WTC11 (cell line): ENCODE results near the gene CEP135. TPM values are rescaled to one million over a fixed set of nuclear protein-coding genes. Genes with fewer than 3 reads are reported as not detected.

Experiments
- ATAC-seq: fragments of 200-7000 bp; cut with Tn5 transposase; 2 replicates; pipeline ENCODE4 v1.10.0; 2021; ENCODE audit warnings: mild to moderate bottlenecking, moderate library complexity
- CTCF ChIA-PET: fragments of 300-600 bp; sonication (Branson Sonifier 250); formaldehyde crosslinking; loops from one replicate; lab custom pipeline; 2021; ENCODE audit warnings: antibody characterized with exemption; lab: Charles Lee
- POLR2A ChIA-PET: fragments of 350-600 bp; sonication (Branson Sonifier 250); formaldehyde crosslinking; loops from one replicate; lab custom pipeline; 2021; ENCODE audit warnings: antibody characterized with exemption; lab: Charles Lee
- DNase-seq: peaks from one replicate; pipeline ENCODE4 v3.0.0; 2021; ENCODE audit warnings: low spot score
- H3K27ac Mint-ChIP-seq: 2 replicates; pipeline ENCODE4 v1.8.0; 2021; ENCODE audit warnings: mixed read lengths
- H3K27me3 Mint-ChIP-seq: 2 replicates; pipeline ENCODE4 v1.8.0; 2021; ENCODE audit warnings: low read depth, mild to moderate bottlenecking, moderate library complexity, mixed read lengths
- H3K36me3 Mint-ChIP-seq: 2 replicates; pipeline ENCODE4 v1.8.0; 2021; ENCODE audit warnings: mixed read lengths
- H3K4me1 Mint-ChIP-seq: 2 replicates; pipeline ENCODE4 v1.8.0; 2022; ENCODE audit warnings: mixed read lengths
- H3K4me3 Mint-ChIP-seq: 2 replicates; pipeline ENCODE4 v1.8.0; 2021; ENCODE audit warnings: mild to moderate bottlenecking, moderate library complexity, mixed read lengths
- H3K9me3 Mint-ChIP-seq: 2 replicates; pipeline ENCODE4 v1.8.0; 2021; ENCODE audit warnings: mixed read lengths
- ATF1 ChIP-seq: sonication (generic); formaldehyde crosslinking; IDR thresholded peaks from 2 replicates; pipeline ENCODE4 v1.8.1; 2023; ENCODE audit warnings: mild to moderate bottlenecking, moderate library complexity, missing genetic modification reagents
- CREM ChIP-seq: sonication (generic); formaldehyde crosslinking; IDR thresholded peaks from 2 replicates; pipeline ENCODE4 v1.8.1; 2022; ENCODE audit warnings: mild to moderate bottlenecking, missing genetic modification reagents, moderate library complexity
- FOXJ3 ChIP-seq: sonication (generic); formaldehyde crosslinking; IDR thresholded peaks from 2 replicates; pipeline ENCODE4 v1.9.0; 2021; ENCODE audit warnings: missing genetic modification reagents, mild to moderate bottlenecking, borderline replicate concordance
- GABPB1 ChIP-seq: sonication (generic); formaldehyde crosslinking; IDR thresholded peaks from 2 replicates; pipeline ENCODE4 v1.8.1; 2023; ENCODE audit warnings: mild to moderate bottlenecking, missing genetic modification reagents
- GRHL2 ChIP-seq: fragments of 250-450 bp; sonication (Bioruptor Pico); IDR thresholded peaks from 2 replicates; pipeline ENCODE4 v1.8.0; 2022; ENCODE audit warnings: mild to moderate bottlenecking, moderate library complexity; ENCODE audit not compliant: insufficient replicate concordance, severe bottlenecking
- GTF2I ChIP-seq: fragments of 250-450 bp; sonication (Bioruptor Pico); conservative IDR thresholded peaks from 2 replicates; pipeline ENCODE4 v1.4.0; 2021; ENCODE audit warnings: mild to moderate bottlenecking
- IRF2 ChIP-seq: sonication (generic); formaldehyde crosslinking; IDR thresholded peaks from 2 replicates; pipeline ENCODE4 v1.8.0; 2022; ENCODE audit warnings: low read depth, missing genetic modification reagents, borderline replicate concordance
- MYBL2 ChIP-seq: sonication (generic); formaldehyde crosslinking; IDR thresholded peaks from 2 replicates; pipeline ENCODE4 v1.8.1; 2023; ENCODE audit warnings: mild to moderate bottlenecking, moderate library complexity, missing genetic modification reagents
- NFE2L1 ChIP-seq: sonication (generic); formaldehyde crosslinking; IDR thresholded peaks from 2 replicates; pipeline ENCODE4 v1.8.1; 2023; ENCODE audit warnings: missing genetic modification reagents
- NR1H2 ChIP-seq: sonication (generic); formaldehyde crosslinking; IDR thresholded peaks from 2 replicates; pipeline ENCODE4 v1.9.0; 2021; ENCODE audit warnings: mild to moderate bottlenecking, moderate library complexity, missing genetic modification reagents
- OVOL2 ChIP-seq: fragments of 250-450 bp; sonication (Bioruptor Pico); IDR thresholded peaks from 2 replicates; pipeline ENCODE4 v1.9.0; 2021; ENCODE audit warnings: mild to moderate bottlenecking, borderline replicate concordance
- PRRX2 ChIP-seq: fragments of 250-450 bp; sonication (Bioruptor Pico); IDR thresholded peaks from 2 replicates; pipeline ENCODE4 v1.8.0; 2021; ENCODE audit warnings: mild to moderate bottlenecking
- SMAD3 ChIP-seq: sonication (generic); formaldehyde crosslinking; IDR thresholded peaks from 2 replicates; pipeline ENCODE4 v1.8.0; 2022; ENCODE audit warnings: missing genetic modification reagents, mild to moderate bottlenecking, borderline replicate concordance
- SMAD4 ChIP-seq: sonication (generic); formaldehyde crosslinking; IDR thresholded peaks from 2 replicates; pipeline ENCODE4 v1.8.0; 2022; ENCODE audit warnings: mild to moderate bottlenecking, missing genetic modification reagents
- TEAD4 ChIP-seq: sonication (generic); formaldehyde crosslinking; IDR thresholded peaks from 2 replicates; pipeline ENCODE4 v1.8.0; 2022; ENCODE audit warnings: mild to moderate bottlenecking, missing genetic modification reagents
- ZNF263 ChIP-seq: sonication (generic); formaldehyde crosslinking; IDR thresholded peaks from 2 replicates; pipeline ENCODE4 v1.8.1; 2022; ENCODE audit warnings: low read depth, mild to moderate bottlenecking, moderate library complexity, missing genetic modification reagents
- ZNF416 ChIP-seq: fragments of 250-450 bp; sonication (Bioruptor Pico); IDR thresholded peaks from 2 replicates; pipeline ENCODE4 v1.9.0; 2021; ENCODE audit warnings: mild to moderate bottlenecking, inconsistent platforms
- ZNF423 ChIP-seq: fragments of 250-450 bp; sonication (Bioruptor Pico); IDR thresholded peaks from 2 replicates; pipeline ENCODE4 v2.1.2; 2022; ENCODE audit warnings: mild to moderate bottlenecking, moderate library complexity
- ZNF671 ChIP-seq: fragments of 250-450 bp; sonication (Bioruptor Pico); IDR thresholded peaks from 2 replicates; pipeline ENCODE4 v1.8.0; 2021; ENCODE audit warnings: mild to moderate bottlenecking
- total RNA-seq: library from RNA; stranded (reverse); gene quantifications from 3 replicates; pipeline ENCODE4 v1.2.3, GENCODE V29; 2021
- TF ChIP-seq, protein P1 (sequence below): sonication (generic); formaldehyde crosslinking; IDR thresholded peaks from 2 replicates; pipeline ENCODE4 v1.8.1; 2022; ENCODE audit warnings: low read depth, missing genetic modification reagents, borderline replicate concordance
- TF ChIP-seq, protein P2 (sequence below): sonication (generic); formaldehyde crosslinking; IDR thresholded peaks from 2 replicates; pipeline ENCODE4 v1.8.1; 2023; ENCODE audit warnings: mild to moderate bottlenecking, moderate library complexity, missing genetic modification reagents
- TF ChIP-seq, protein P3 (sequence below): sonication (generic); formaldehyde crosslinking; IDR thresholded peaks from 2 replicates; pipeline ENCODE4 v1.8.0; 2023; ENCODE audit warnings: missing genetic modification reagents
- TF ChIP-seq, protein P4 (sequence below): sonication (generic); formaldehyde crosslinking; IDR thresholded peaks from 2 replicates; pipeline ENCODE4 v1.8.0; 2022; ENCODE audit warnings: missing genetic modification reagents
- TF ChIP-seq, protein P5 (sequence below): sonication (generic); formaldehyde crosslinking; IDR thresholded peaks from 2 replicates; pipeline ENCODE4 v1.8.1; 2023; ENCODE audit warnings: mild to moderate bottlenecking, missing genetic modification reagents, moderate library complexity
- TF ChIP-seq, protein P6 (sequence below): fragments of 250-450 bp; sonication (Bioruptor Pico); IDR thresholded peaks from 2 replicates; pipeline ENCODE4 v1.9.0; 2021; ENCODE audit warnings: moderate library complexity, mild to moderate bottlenecking, inconsistent platforms, borderline replicate concordance

CEP135 gene
- total RNA-seq, 1 experiment from 2014 or later: 13.6 TPM

DNA sequence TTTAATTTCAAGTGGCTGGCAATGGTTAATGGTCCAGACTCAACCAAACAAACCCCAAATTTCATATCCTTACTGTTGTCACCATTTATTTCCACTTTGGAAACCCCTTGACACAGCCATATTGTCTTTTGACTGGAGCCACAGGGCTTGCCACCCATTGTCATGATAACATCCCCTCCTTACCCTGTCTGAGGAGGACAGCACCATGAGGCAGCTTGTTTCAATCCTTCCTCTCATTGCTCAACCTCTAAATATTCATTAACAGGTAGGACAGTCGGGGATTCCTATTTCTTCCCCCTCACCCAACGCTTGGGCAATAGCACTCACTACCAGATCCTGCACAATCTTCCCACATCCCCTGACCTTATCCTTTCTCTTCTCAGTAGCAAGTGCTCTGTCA lies 92.1 kb downstream of the CEP135 start:
- Mint-ChIP-seq H3K9me3 (peaks cover 5% of the 10 kb centered on the region; the same call in 1 of the 2 replicates), H3K27ac (no peak overlapping the region), H3K4me3 (no peak overlapping the region), H3K27me3 (no peaks in the 10 kb centered on the region), H3K36me3 (no peaks in the 10 kb centered on the region), H3K4me1 (peaks cover 11% of the 10 kb centered on the region)
- ATAC-seq: peak; percentile 76
- TF ChIP-seq NR1H2 (CRISPR knock-in tag): no peak
- TF ChIP-seq ZNF416: no peak
- POLR2A ChIA-PET: no interaction called here
- CTCF ChIA-PET: interaction anchor here (0.8 kb wide), 1 partner anchor 93 kb away, joined by 3 read pairs; no protein-coding TSS in a partner anchor
- no peak for DNase-seq

DNA sequence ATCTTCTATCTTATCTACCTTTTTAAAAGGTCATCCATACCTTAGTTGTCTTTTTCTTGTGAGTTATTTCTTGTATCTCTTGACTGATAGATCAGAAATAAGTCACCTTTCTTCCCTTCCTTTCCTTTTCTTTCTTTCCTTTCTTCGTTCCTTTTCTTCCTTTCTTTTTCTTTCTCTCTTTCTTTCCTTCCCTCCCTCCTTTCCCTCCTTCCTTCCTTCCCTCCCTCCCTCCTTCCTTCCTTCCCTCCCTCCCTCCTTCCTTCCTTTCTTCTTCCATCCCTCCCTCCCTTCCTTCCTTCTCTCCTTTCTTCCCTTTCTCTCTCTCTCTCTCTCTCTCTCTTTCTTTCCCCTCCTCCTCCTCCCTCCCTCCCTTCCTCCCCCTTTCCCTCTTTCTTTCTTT lies 93.5 kb downstream of the CEP135 start:
- TF ChIP-seq, protein P1, sequence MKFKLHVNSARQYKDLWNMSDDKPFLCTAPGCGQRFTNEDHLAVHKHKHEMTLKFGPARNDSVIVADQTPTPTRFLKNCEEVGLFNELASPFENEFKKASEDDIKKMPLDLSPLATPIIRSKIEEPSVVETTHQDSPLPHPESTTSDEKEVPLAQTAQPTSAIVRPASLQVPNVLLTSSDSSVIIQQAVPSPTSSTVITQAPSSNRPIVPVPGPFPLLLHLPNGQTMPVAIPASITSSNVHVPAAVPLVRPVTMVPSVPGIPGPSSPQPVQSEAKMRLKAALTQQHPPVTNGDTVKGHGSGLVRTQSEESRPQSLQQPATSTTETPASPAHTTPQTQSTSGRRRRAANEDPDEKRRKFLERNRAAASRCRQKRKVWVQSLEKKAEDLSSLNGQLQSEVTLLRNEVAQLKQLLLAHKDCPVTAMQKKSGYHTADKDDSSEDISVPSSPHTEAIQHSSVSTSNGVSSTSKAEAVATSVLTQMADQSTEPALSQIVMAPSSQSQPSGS (CRISPR knock-in tag): no peak
- TF ChIP-seq FOXJ3 (no peak), GABPB1 (CRISPR knock-in tag) (no peak), CREM (CRISPR knock-in tag) (no peak), TEAD4 (no peak), PRRX2 (CRISPR knock-in tag) (no peak), MYBL2 (no peak), SMAD4 (CRISPR knock-in tag) (no peak), ZNF671 (CRISPR knock-in tag) (no peak), GTF2I (CRISPR knock-in tag) (no peak), ZNF263 (CRISPR knock-in tag) (no peak)
- TF ChIP-seq, protein P2, sequence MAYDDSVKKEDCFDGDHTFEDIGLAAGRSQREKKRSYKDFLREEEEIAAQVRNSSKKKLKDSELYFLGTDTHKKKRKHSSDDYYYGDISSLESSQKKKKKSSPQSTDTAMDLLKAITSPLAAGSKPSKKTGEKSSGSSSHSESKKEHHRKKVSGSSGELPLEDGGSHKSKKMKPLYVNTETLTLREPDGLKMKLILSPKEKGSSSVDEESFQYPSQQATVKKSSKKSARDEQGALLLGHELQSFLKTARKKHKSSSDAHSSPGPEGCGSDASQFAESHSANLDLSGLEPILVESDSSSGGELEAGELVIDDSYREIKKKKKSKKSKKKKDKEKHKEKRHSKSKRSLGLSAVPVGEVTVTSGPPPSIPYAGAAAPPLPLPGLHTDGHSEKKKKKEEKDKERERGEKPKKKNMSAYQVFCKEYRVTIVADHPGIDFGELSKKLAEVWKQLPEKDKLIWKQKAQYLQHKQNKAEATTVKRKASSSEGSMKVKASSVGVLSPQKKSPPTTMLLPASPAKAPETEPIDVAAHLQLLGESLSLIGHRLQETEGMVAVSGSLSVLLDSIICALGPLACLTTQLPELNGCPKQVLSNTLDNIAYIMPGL (CRISPR knock-in tag): no peak
- TF ChIP-seq, protein P3, sequence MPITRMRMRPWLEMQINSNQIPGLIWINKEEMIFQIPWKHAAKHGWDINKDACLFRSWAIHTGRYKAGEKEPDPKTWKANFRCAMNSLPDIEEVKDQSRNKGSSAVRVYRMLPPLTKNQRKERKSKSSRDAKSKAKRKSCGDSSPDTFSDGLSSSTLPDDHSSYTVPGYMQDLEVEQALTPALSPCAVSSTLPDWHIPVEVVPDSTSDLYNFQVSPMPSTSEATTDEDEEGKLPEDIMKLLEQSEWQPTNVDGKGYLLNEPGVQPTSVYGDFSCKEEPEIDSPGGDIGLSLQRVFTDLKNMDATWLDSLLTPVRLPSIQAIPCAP (CRISPR knock-in tag): no peak
- TF ChIP-seq, protein P4, sequence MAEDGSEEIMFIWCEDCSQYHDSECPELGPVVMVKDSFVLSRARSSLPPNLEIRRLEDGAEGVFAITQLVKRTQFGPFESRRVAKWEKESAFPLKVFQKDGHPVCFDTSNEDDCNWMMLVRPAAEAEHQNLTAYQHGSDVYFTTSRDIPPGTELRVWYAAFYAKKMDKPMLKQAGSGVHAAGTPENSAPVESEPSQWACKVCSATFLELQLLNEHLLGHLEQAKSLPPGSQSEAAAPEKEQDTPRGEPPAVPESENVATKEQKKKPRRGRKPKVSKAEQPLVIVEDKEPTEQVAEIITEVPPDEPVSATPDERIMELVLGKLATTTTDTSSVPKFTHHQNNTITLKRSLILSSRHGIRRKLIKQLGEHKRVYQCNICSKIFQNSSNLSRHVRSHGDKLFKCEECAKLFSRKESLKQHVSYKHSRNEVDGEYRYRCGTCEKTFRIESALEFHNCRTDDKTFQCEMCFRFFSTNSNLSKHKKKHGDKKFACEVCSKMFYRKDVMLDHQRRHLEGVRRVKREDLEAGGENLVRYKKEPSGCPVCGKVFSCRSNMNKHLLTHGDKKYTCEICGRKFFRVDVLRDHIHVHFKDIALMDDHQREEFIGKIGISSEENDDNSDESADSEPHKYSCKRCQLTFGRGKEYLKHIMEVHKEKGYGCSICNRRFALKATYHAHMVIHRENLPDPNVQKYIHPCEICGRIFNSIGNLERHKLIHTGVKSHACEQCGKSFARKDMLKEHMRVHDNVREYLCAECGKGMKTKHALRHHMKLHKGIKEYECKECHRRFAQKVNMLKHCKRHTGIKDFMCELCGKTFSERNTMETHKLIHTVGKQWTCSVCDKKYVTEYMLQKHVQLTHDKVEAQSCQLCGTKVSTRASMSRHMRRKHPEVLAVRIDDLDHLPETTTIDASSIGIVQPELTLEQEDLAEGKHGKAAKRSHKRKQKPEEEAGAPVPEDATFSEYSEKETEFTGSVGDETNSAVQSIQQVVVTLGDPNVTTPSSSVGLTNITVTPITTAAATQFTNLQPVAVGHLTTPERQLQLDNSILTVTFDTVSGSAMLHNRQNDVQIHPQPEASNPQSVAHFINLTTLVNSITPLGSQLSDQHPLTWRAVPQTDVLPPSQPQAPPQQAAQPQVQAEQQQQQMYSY: no peak
- TF ChIP-seq, all 79 proteins: peak for 0
- no peak overlapping the region for H3K27ac Mint-ChIP-seq
- H3K4me1 Mint-ChIP-seq: peaks cover 11% of the 10 kb centered on the region
- no peaks in the 10 kb centered on the region for H3K9me3 Mint-ChIP-seq
- ChIA-PET POLR2A (no interaction called here), CTCF (no interaction called here)
- no peaks in the 10 kb centered on the region for H3K36me3 Mint-ChIP-seq
- H3K27me3 Mint-ChIP-seq: peaks cover under 1% of the 10 kb centered on the region; the same call in 1 of the 2 replicates
- no peak for DNase-seq
- H3K4me3 Mint-ChIP-seq: no peak overlapping the region
- ATAC-seq: no peak

DNA sequence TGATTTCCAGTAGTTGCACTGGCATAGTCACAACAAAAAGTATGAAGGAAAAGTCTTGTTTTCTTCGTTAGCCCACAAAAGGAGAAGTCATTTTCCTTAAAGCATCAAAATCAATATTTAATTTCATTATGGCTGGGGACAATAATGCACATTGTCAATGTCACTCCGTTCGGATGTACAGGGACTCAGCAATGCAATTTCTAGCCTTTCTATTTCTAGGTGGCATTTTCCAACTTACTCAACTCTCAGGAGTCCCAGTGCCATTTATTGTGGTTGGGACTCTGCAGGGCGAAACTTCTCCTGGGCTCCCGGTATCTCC lies 99.6 kb downstream of the CEP135 start:
- H3K4me1 Mint-ChIP-seq: peaks cover 29% of the 10 kb centered on the region
- POLR2A ChIA-PET: no interaction called here
- TF ChIP-seq ZNF423 (CRISPR knock-in tag) (no peak), IRF2 (no peak), NFE2L1 (no peak), ZNF416 (no peak), GABPB1 (CRISPR knock-in tag) (no peak), GRHL2 (CRISPR knock-in tag) (no peak), ATF1 (CRISPR knock-in tag) (no peak), OVOL2 (CRISPR knock-in tag) (no peak), SMAD3 (CRISPR knock-in tag) (no peak), ZNF263 (CRISPR knock-in tag) (no peak), CREM (CRISPR knock-in tag) (no peak)
- TF ChIP-seq, protein P5, sequence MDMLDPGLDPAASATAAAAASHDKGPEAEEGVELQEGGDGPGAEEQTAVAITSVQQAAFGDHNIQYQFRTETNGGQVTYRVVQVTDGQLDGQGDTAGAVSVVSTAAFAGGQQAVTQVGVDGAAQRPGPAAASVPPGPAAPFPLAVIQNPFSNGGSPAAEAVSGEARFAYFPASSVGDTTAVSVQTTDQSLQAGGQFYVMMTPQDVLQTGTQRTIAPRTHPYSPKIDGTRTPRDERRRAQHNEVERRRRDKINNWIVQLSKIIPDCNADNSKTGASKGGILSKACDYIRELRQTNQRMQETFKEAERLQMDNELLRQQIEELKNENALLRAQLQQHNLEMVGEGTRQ: no peak
- TF ChIP-seq, protein P6, sequence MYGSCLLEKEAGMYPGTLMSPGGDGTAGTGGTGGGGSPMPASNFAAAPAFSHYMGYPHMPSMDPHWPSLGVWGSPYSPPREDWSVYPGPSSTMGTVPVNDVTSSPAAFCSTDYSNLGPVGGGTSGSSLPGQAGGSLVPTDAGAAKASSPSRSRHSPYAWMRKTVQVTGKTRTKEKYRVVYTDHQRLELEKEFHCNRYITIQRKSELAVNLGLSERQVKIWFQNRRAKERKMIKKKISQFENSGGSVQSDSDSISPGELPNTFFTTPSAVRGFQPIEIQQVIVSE (CRISPR knock-in tag): no peak

More for the DNA sequence above, 99.6 kb downstream of the CEP135 start:
- Mint-ChIP-seq H3K36me3 (no peaks in the 10 kb centered on the region), H3K4me3 (peak overlapping the region; percentile 81), H3K27ac (peak overlapping the region; percentile 79; the same call in 1 of the 2 replicates), H3K27me3 (peaks cover 3% of the 10 kb centered on the region; the same call in 1 of the 2 replicates), H3K9me3 (no peaks in the 10 kb centered on the region)
- no peak for ATAC-seq
- CTCF ChIA-PET: interaction anchor here (1.0 to 1.2 kb wide), 2 partner anchors 13 to 100 kb away, joined by 3 read pairs; partner anchors contain the start of gene CEP135
- no peak for DNase-seq
